Thyroid gland (tissue), 4 donors: Measurements from ENCODE around the gene RCAN2.

Experiments
- POLR2A ChIP-seq, 2 donors: fragments of 450-650 bp; IDR thresholded peaks; one replicate each; pipeline ENCODE4 v1.6.1; 2017; ENCODE audit warnings: antibody characterized with exemption in 2 of 2, mild to moderate bottlenecking in 2 of 2, moderate library complexity in 1 of 2
- TF ChIP-seq, protein P1 (sequence below), 6 experiments: fragments of 200-600 bp in 3 of 6; fragments of 450-650 bp in 3 of 6; sonication (generic) in 3 of 6; IDR thresholded peaks; one replicate each; pipeline ENCODE4 v1.5.1; 2016 to 2019; ENCODE audit warnings: antibody characterized with exemption in 6 of 6, mild to moderate bottlenecking in 2 of 6, inconsistent platforms in 1 of 6, moderate library complexity in 1 of 6

DNA sequence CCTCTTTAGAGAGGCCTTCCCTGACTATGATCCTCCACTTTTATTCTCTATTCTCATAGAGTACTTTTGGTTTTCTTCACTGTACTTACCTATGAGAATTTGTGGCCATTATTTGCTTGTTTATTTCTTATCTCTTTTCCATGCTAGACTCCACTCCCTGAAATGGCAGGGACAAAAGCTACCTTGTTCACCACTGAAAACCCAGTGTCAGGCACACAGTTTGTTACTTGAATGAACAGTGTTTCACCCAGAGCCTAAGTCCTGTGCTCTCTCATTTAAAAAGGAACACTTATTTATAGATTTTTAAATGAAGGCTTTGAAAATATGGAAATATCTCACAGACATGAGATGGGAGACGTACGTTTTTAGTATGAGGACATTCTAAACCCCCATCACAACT is 272.8 kb downstream of the RCAN2 start:
- TF ChIP-seq, protein P1, sequence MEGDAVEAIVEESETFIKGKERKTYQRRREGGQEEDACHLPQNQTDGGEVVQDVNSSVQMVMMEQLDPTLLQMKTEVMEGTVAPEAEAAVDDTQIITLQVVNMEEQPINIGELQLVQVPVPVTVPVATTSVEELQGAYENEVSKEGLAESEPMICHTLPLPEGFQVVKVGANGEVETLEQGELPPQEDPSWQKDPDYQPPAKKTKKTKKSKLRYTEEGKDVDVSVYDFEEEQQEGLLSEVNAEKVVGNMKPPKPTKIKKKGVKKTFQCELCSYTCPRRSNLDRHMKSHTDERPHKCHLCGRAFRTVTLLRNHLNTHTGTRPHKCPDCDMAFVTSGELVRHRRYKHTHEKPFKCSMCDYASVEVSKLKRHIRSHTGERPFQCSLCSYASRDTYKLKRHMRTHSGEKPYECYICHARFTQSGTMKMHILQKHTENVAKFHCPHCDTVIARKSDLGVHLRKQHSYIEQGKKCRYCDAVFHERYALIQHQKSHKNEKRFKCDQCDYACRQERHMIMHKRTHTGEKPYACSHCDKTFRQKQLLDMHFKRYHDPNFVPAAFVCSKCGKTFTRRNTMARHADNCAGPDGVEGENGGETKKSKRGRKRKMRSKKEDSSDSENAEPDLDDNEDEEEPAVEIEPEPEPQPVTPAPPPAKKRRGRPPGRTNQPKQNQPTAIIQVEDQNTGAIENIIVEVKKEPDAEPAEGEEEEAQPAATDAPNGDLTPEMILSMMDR (IDR thresholded peaks at IDR 0.05): no peak
- TF ChIP-seq POLR2A (IDR thresholded peaks at IDR 0.05): no peak
